Putamen (tissue), 1 donor: Measurements from ENCODE around the gene GADD45GIP1.

Source experiments
- DNase-seq: peaks from one replicate; pipeline ENCODE4 v3.0.0-alpha.2; 2016; ENCODE audit warnings: low spot score

The GADD45GIP1 gene

GRCh38 chr19:12907166-12907565 is 49.9 kb downstream of the GADD45GIP1 start:
- DNase-seq = no peak
